Activated T-helper 1 cell treated with Interleukin-2 at 50 U/mL for 16 hours (primary cell): ENCODE measurements around the gene MINK1.

Experiments
- DNase-seq: peaks from one replicate; pipeline ENCODE4 v3.0.0-alpha.2; 2020; ENCODE audit warnings: low read depth

Gene MINK1

DNA sequence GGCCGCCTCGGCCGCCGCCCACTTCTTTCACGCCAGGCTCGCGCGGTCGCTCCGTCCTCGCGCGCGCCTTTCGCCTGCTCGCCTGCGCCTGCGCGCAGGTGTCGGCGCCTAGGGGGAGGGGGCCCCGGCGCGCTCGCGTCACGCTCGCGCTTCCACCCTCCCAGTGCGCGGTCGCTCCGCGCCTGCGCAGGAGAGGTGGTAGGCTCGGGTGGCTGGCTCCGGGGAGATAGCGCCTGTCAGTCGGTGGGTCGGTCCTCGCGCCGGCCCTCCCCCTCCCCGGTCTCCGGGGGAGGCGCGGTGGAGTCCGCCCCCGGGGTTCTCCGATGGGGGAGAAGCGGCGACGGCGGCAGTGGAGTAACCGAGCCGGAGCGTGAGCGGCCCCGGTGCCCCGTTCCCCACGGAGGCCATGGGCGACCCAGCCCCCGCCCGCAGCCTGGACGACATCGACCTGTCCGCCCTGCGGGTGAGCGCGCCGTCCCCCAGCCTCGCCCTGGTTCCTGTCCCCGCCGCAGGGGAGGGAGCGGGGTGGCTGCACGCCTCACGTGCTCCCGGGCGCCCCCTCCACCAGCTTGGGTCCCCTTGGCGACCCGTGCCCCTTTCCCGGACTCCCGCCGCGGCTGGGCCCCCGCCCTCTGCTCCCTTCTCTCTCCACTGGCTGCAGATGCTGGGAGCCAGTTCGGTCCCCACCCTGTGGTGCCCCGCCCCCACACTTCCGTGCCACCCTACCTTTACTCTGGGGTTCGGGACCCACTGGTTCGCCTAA lies at the start of gene MINK1:
TSS of gene MINK1 (plus strand) at position 163 of the 763 bp plus-strand sequence. CDS start at position 407, 244 bp downstream.
- peak; percentile 89 for DNase-seq

DNA sequence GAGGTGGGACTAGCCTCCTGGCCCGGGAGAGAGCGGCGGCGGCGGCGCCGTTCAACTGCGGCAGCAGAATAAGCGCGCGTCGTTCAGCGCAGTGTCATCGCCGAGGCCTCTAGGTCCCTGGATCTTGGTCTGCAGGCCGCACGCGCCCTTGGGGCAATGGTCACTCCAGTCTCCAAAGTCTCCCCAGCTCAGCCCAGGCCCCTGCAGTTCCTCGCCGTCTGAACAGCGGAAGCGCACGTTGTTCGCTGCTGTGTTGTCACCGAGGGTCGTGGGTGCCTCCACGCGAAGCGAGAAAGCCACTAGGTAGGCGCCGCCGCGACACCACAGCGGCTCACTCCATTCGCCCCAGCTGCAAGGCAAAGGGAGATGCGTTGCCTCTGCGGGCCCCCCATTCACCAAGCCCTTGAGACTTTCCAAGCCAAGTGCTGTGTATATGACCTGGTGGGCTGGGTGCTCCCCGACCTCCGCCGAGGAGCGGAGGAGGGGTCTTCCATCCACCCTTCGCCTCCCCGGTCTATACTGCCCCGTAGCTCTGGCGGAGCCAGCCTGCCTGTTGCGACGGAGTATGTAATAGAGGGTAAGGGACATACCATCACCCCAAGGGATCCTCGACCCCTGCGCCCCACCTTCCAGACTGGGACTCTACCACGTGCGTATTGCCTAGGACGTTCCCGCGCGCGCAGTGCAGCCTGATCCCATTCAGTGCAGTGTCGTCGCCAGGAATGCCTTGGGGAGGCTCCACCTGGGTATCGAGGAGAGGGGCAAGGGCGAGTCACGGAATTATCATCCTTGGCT lies 47.6 kb upstream of the MINK1 start:
- DNase-seq = no peak

DNA sequence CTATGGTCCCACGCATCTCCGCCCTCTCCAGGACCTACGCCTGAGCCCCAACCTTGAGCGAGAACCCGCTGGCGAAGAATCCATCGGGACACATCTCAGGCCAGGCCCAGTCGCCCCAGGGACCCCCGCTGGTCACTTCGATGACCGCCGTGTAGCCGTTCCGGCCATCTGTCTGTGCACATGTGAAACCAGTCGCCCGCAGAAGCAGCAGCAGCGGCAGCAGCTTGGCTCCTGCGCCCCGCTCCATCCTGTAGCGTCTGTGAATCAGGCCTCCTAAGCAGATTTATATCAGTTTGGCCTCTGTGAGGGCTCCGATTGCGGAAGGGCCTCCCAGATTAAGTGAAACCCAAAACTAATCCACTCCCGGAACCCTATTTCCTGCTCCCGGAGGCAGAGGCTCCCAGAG lies 47.0 kb upstream of the MINK1 start, which contains the start of gene VMO1:
TSS of gene VMO1 (minus strand) at position 259 of the 406 bp plus-strand sequence. CDS start at position 247, 12 bp downstream.
- no peak for DNase-seq

DNA sequence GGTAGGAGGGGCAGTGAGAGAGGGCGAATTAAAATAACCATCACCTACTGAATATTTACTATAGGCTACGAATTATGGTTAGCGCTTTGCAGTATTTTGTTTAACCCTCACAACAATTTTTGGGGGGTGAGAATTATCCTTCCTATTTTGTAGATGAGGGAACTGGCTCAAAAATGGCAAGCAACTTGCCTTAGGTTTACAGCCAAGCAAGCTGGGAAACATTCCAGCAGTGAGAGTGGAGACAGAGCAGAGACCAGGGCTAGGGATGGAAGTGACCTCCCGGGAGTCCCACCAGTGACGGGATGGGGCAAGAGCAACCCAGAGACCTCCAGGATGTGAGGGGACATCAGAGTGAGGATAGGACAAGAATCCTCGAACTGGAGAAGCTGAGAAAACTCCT lies 46.6 kb upstream of the MINK1 start:
- DNase-seq = no peak

DNA sequence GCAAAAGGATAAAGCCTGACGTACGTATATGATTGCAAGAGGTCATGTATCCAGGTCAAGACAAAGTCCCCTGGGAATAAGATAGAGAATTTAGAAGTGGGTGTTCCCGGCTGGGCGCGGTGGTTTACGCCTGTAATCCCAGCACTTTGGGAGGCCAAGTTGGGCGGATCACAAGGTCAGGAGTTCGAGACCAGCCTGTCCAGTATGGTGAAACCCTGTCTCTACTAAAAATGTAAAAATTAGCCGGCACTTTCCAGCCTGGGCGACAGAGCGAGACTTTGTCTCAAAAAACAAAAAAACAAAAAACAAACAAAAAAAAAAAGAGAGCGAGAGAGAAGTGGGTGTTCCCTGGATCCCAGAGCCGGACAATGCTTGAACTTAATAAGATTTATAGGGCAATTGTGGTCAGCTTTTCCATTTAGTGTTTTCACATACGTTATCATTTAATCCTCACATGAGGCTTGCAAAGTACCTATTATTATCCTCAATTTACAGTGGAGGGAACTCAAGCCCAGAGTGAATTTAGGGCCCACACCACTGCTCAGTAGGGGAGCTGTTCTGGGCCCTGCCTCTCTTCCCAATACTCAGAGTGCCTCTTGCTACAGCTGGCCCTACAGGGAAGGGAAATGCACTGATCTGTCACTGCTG lies 44.9 kb upstream of the MINK1 start:
- DNase-seq = no peak

DNA sequence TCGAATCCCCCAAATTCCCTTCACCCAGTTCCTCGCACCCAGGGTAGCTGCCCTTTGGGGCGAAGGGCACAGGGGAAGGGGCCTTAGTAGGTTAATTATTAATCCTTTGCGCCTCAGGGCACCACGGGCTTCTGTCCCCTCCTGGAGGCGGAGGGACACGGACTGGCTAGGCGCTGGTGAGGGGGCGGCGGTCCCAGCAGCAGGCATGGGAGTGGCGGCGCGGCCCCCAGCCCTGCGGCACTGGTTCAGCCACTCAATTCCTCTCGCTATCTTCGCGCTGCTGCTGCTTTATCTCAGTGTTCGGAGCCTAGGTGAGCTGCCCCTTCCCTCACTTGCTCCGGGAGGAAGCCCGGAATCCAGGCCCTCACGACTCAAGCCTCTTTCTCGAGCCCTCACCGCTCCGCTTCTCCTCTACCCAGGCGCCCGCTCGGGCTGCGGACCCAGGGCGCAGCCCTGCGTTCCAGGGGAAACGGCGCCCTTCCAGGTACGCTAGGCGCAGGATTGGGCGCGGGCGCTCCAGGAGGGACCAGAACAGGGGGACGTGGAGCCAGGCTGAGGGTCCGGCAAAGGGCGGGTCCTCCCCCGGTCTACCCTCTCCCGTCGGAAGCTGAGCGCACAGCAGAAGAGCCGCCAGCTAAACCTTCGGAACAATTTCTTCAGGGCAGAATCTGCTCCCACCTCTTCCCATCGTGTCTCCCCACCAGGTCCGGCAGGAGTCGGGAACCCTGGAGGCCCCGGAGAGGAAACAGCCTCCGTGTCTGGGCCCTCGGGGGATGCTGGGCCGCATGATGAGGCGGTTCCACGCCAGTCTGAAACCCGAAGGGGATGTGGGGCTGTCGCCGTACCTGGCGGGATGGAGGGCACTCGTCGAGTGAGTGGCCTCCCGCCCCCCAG lies 44.1 kb upstream of the MINK1 start, which contains the start of gene GLTPD2:
TSS of gene GLTPD2 (plus strand) at position 158 of the 894 bp plus-strand sequence. CDS start at position 206, 48 bp downstream.
- DNase-seq = no peak

DNA sequence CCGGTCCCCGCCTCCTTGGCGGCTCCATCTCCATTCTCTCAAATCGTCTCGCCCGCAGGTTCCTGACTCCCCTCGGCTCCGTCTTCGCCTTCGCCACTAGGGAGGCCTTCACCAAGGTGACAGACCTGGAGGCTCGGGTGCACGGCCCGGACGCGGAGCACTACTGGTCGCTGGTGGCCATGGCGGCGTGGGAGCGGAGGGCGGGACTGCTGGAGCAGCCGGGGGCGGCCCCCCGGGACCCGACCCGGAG lies 43.5 kb upstream of the MINK1 start:
- no peak for DNase-seq

DNA sequence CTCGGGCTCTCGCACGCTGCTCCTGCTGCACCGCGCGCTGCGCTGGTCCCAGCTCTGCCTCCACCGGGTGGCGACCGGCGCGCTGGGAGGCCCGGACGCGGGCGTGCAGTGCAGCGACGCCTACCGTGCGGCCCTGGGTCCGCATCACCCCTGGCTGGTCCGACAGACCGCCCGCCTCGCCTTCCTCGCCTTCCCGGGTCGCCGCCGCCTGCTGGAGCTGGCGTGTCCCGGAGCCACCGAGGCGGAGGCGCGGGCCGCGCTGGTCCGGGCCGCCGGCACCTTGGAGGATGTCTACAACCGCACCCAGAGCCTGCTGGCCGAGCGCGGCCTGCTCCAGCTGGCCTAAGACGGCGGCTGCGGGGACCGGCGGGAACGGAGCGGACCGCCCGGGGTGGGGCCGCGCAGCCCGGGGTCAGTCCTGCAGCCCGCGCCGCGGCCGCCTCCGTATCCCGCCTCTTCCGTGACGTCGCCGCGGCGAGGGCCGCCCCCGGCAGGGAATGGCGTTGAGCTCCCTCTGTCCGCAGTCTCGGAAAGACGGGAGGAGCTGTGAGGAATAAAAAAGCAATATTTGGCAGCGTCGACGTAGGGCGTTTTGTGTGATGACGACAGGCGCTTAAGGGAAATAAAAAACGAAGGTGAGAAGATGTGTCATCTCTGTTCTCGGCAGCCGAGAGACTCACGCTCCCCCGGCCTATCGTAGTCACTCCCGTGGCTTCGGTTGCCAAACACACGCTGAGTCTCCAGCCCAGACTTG lies 43.0 kb upstream of the MINK1 start:
- DNase-seq = peak; percentile 69

DNA sequence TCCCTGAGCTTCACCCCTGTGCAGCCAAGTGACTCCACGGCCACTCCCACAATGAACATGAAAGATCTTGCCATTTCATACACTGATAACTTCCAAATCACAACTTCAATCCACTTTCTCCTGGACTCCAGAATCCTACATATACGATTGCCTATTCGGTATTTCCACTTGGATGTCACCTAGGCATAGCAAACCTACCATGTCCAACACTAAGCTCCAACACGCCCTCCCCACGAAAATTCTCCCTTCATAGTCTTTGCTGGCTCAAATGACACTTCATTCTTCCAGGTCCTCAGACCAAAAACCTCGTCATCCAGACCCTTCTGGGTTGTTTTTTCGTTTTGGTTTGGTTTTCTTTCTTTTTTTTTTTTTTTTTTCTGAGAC lies 42.4 kb upstream of the MINK1 start:
- DNase-seq = no peak

DNA sequence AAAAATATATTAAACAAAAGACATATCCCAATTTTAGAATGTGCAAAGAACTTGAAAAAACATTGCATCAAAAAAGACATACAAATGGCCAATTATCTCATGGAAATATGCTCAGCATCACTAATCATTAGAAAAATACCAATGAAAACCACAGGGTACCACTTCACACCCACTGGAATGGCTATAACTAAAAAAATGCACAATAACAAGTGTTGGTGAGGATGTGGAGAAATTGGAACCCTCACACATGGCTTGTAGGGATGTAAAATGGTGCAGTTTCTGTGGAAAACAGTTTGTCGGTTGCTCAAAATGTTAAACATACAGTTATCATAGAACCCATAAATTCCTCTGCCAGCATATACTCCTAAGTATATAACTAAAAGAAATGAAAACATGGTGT lies 38.0 kb upstream of the MINK1 start:
- DNase-seq = no peak

DNA sequence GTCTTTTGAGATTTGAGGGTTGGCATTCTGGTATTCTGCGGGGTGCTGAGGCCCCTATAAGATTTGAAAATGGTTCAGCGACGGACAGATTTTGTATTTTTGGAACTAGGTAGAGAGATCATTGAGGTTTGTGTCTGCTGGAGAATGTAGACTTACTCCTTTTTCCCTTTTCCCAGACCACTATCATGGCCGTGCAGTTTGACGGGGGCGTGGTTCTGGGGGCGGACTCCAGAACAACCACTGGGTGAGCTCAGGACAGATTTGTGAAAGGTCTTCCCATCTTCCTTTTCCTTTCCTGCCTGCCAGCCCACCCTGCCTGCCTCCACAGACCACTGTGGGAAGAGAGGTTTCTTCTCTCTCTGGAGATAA lies 36.6 kb upstream of the MINK1 start:
- no peak for DNase-seq

DNA sequence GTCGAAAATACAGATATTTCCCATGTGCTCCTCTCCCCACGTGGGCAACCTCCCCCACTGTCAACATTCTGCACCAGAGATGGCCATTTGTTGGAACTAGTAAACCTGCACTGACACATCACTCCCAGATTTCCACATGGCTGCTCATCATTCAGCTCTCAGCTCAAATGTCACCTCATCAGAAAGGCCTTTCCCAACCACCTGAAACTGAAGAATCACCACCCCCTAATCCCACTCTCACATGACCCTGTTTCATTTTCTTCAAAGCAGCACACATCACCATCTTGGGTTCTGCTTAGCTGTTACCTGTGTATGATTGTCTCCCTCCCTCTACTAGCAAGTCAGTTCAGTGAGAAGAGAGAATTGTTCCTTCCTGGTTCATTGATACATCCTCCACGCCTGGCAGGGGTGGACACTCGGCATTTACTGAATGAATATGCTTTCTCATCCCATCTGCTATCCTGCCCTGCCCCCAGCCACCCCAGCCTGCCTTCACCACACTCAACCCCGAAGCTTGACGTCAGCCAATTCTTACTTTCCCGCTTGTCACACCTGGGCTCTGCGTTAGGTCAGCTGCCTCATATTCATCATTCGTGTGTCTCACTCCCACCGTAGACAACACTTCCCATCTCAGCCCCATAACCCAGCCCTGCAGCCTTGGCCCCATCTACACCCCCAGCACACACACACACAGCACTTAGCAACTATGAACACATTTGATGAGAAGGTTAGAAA lies 32.5 kb upstream of the MINK1 start:
- no peak for DNase-seq

DNA sequence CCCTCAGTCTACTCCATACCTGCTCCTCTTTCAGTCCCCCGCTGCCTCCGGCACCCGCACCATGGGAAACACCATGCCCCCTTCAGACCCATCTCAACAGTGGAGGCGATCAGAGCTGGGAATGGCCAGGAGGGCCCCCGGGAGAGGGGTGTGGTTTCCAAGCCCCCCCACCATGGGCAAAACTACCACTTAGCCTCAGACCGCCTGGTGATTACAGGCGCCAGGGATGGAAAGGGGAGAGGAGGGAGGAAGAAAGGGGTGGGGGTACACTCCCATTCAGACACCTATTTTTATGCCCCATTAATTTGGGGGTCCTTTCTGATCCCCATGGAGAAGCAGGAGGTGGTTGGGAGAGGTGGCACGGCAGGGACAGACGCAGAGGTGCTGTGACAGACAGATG lies 30.9 kb upstream of the MINK1 start, which contains the start of gene C17orf114:
TSS of gene C17orf114 (minus strand) at position 101 of the 400 bp plus-strand sequence.
- no peak for DNase-seq

DNA sequence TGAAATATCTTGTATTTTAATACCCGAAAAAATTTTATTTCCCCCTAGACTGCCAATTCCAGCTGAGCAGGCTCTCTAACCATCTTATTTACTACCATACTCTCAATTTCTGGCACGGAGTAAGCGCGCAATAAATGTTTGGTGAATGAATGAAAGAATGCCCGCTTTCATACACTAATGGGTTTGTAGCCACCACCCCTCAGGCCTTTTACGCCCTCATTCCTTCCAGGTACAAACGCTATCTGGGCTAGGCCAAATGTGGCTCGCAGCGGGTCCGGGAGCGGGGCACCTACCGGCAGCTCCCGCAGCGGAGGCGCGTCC lies 26.7 kb upstream of the MINK1 start:
- DNase-seq = no peak

DNA sequence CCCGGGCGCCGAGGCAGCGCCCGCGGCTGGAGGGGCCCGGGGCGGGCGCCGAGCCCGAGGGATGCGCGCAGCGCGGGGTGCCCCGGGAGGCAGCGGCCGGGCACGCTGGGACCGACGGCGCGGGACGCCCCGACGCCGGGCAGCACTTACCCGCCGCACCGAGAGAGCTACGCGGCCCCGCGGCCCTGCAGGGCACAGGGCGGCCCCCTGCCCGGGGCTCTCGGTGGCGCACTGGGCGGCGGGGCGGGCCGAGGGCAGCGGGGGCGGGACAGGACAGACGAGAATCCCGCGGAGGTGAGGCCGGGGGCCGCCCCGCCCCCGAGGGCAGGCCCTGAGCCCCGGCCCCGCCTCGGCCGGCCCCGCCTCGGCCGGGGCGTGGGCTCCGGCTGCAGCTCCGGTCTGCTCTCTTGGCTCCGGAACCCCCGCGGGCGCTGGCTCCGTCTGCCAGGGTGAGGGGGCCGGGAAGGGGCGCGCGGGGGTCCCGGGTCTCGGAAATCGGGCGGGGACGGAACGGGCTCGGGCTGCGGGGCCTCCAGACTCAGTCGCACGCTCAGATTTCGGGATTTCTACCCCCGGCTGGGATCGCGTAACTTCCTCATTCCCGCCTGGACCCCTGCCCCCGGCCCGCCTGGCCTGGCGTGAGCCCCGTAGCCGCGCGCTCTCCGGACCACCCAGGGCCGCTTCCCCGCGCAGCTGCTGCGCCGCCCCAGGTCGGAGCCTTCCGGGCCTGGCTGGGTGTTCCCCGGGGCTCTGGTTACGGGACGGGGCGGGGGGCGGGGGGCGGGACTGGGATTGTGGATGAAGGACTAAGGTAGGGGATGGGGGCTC lies 26.1 kb upstream of the MINK1 start, which contains the start of gene PLD2:
TSS of gene PLD2 (plus strand) at position 376 of the 828 bp plus-strand sequence. CDS start 621 bp downstream, outside the sequence.
- DNase-seq = peak; percentile 80

DNA sequence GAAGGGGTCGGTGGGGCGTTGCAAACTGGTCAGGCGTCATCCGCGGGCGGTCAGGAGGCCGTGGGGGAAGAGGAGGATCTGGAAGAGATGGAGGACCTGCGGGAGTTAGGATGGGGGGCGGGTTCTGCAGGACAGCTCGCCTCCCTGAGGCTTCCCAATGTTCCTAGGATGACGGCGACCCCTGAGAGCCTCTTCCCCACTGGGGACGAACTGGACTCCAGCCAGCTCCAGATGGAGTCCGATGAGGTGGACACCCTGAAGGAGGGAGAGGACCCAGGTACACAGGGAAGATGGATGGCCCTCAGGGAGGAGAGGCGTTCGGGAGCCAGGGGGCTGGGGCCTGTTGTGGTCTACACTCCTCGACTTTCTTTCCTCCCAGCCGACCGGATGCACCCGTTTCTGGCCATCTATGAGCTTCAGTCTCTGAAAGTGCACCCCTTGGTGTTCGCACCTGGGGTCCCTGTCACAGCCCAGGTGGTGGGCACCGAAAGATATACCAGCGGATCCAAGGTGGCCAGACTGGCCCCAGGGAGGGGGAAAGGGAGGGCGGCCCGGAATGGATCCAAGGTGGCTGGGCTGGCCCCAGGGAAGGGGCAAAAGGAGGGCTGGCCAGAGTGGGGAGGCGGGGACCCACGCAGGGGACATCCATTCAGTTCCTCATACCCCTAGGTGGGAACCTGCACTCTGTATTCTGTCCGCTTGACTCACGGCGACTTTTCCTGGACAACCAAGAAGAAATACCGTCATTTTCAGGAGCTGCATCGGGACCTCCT lies 25.3 kb upstream of the MINK1 start:
- DNase-seq = no peak

DNA sequence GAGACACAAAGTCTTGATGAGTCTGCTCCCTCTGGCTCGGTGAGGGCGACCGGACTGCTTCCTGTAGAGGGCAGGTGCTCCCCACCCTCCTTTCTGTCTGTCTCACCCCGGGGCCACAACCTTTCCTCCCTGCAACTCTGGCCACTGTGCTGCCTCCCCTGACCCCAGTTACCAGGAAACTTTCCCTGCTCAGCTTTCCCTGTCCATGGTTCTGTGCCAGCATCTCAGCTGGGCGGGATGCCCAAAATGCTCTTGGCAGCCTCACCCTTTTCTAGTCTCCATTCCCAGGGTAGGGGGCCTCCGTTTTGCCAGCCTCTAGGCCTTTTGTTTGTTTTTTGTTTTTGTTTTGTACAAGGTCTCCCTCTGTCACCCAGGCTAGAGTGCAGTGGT lies 24.8 kb upstream of the MINK1 start:
- DNase-seq = no peak

DNA sequence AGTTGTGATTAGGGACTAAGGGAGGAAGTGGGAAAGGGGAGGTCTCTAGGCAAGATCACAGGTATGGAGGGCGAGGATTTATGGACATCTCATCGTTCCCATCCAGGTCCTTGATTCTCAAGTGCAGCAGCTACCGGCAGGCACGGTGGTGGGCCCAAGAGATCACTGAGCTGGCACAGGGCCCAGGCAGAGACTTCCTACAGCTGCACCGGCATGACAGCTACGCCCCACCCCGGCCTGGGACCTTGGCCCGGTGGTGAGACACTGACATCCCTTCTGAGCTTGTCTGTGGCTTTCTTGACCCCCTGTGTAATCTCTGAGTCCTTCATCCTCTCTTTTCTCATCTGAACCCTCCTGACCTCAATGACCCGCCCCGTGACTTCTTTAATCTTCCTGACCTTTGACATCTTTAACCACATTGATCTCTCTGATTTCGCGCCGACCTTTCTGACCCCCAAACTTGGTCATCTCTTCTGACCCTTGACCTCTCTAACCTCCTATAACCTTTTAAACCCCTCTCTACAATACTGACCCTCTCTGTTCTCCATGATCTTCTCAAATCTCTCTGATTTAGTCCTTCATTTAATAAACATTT lies 22.3 kb upstream of the MINK1 start:
- no peak for DNase-seq
